Measurements from ENCODE around the gene PKD2L1. TPM values are rescaled to one million over a fixed set of nuclear protein-coding genes. Genes with fewer than 3 reads are reported as not detected.

Gene PKD2L1
- total RNA-seq, 2 experiments from 2014 or later: 0.76 TPM; not detected in 1

GRCh38 chr10:100362570-100363496 is 32.8 kb upstream of the PKD2L1 start:
- no TSS peak for BruUV-seq (replicated peaks)
- ChIA-PET CTCF (ENCODE audit: unreplicated experiment) (no interaction called here), POLR2A (interaction anchor here (1.5 to 7.4 kb wide), 2 partner anchors 10 to 14 kb away, joined by 4 to 58 read pairs; partner anchors contain the start of gene SCD)
- peaks cover 10% of the 10 kb centered on the region for H4K20me1 ChIP-seq (ENCODE audit: insufficient read depth, low read length)
- H3K4me2 ChIP-seq (ENCODE audit: low read length): no peak overlapping the region
- no peaks in the 10 kb centered on the region for H3K79me2 ChIP-seq (ENCODE audit: insufficient read depth, low read depth, low read length)
- DNase-seq (ENCODE audit: low spot score): no peak
- intact Hi-C loops (cut with micrococcal nuclease; ENCODE audit: unreplicated experiment): no loop called here
- peaks cover 67% of the 10 kb centered on the region for H3K36me3 ChIP-seq (ENCODE audit: insufficient read depth, low read length)
- H3K4me3 ChIP-seq (ENCODE audit: low read depth, low read length, poor library complexity, severe bottlenecking): no peak overlapping the region
- H3K9me2 ChIP-seq (ENCODE audit: insufficient read depth, low read length): no peaks in the 10 kb centered on the region
- TF ChIP-seq EZH2phosphoT487 (IDR thresholded peaks at IDR 0.05; ENCODE audit: borderline replicate concordance, low read depth, low read length) (no peak), CTCF (conservative IDR thresholded peaks at IDR 0.05; ENCODE audit: low read length) (no peak)
- no peaks in the 10 kb centered on the region for H3K9me3 ChIP-seq (ENCODE audit: low read length)
- no peaks in the 10 kb centered on the region for H3K4me1 ChIP-seq (ENCODE audit: insufficient read depth, low read length, poor library complexity, severe bottlenecking)
- H2AFZ ChIP-seq (ENCODE audit: low read length): no peak overlapping the region
- H3K27ac ChIP-seq (ENCODE audit: low read depth, low read length, poor library complexity, severe bottlenecking): no peak overlapping the region

GRCh38 chr10:100360234-100360633 is 30.2 kb upstream of the PKD2L1 start:
- Histone ChIP-seq H3K4me3 (ENCODE audit: low read depth, low read length, poor library complexity, severe bottlenecking) (no peak overlapping the region), H4K20me1 (ENCODE audit: insufficient read depth, low read length) (peaks cover 17% of the 10 kb centered on the region), H3K4me2 (ENCODE audit: low read length) (no peak overlapping the region), H3K79me2 (ENCODE audit: insufficient read depth, low read depth, low read length) (no peaks in the 10 kb centered on the region), H3K36me3 (ENCODE audit: insufficient read depth, low read length) (peaks cover 93% of the 10 kb centered on the region), H3K27ac (ENCODE audit: low read depth, low read length, poor library complexity, severe bottlenecking) (no peak overlapping the region), H3K4me1 (ENCODE audit: insufficient read depth, low read length, poor library complexity, severe bottlenecking) (no peaks in the 10 kb centered on the region), H2AFZ (ENCODE audit: low read length) (no peak overlapping the region), H3K9me3 (ENCODE audit: low read length) (no peaks in the 10 kb centered on the region), H3K9me2 (ENCODE audit: insufficient read depth, low read length) (no peaks in the 10 kb centered on the region)
- TF ChIP-seq EZH2phosphoT487 (IDR thresholded peaks at IDR 0.05; ENCODE audit: borderline replicate concordance, low read depth, low read length) (no peak), CTCF (conservative IDR thresholded peaks at IDR 0.05; ENCODE audit: low read length) (no peak)
- ChIA-PET POLR2A (interaction anchor here (0.8 kb wide), 1 partner anchor 11 kb away, joined by 3 read pairs; no protein-coding TSS in a partner anchor), CTCF (ENCODE audit: unreplicated experiment) (no interaction called here)
- BruUV-seq (replicated peaks): no TSS peak
- intact Hi-C loops (cut with micrococcal nuclease; ENCODE audit: unreplicated experiment): no loop called here
- no peak for DNase-seq (ENCODE audit: low spot score)
